Activated CD4-positive, alpha-beta memory T cell treated with anti-CD3 and anti-CD28 coated beads, Interleukin-2, amount 10 ng/mL, durations not matched to agents 7 days and 5 days (primary cell): ENCODE measurements around the gene EXOC3L4. TPM values are rescaled to one million over a fixed set of nuclear protein-coding genes. Genes with fewer than 3 reads are reported as not detected.

Source experiments
- CTCF ChIA-PET: fragments of 350-600 bp; sonication (Branson Sonifier 250); formaldehyde crosslinking; loops from one replicate; lab custom pipeline; 2021; ENCODE audit warnings: antibody characterized with exemption, inconsistent platforms; lab: Charles Lee
- POLR2A ChIA-PET: fragments of 350-600 bp; sonication (Branson Sonifier 250); formaldehyde crosslinking; loops from one replicate; lab custom pipeline; 2021; ENCODE audit warnings: antibody characterized with exemption; lab: Charles Lee
- DNase-seq: peaks from one replicate; pipeline ENCODE4 v3.0.0-alpha.2; 2020
- H3K27ac Mint-ChIP-seq: one replicate; pipeline ENCODE4 v1.8.0; 2021; ENCODE audit warnings: mild to moderate bottlenecking, mixed read lengths
- H3K27me3 Mint-ChIP-seq: one replicate; pipeline ENCODE4 v1.8.0; 2021; ENCODE audit warnings: mixed read lengths
- H3K36me3 Mint-ChIP-seq: one replicate; pipeline ENCODE4 v1.8.0; 2021; ENCODE audit warnings: low read depth, mixed read lengths
- H3K4me1 Mint-ChIP-seq: one replicate; pipeline ENCODE4 v1.8.0; 2021; ENCODE audit warnings: mixed read lengths
- H3K4me3 Mint-ChIP-seq: one replicate; pipeline ENCODE4 v1.8.0; 2021; ENCODE audit warnings: mild to moderate bottlenecking, mixed read lengths
- H3K9me3 Mint-ChIP-seq: one replicate; pipeline ENCODE4 v1.8.0; 2021; ENCODE audit warnings: mixed read lengths
- total RNA-seq, 2 experiments: library from RNA; stranded (reverse); gene quantifications; one replicate each; pipeline ENCODE4 v1.2.3, GENCODE V29; 2021

The EXOC3L4 gene
- total RNA-seq, 2 experiments from 2014 or later, result not detected

DNA sequence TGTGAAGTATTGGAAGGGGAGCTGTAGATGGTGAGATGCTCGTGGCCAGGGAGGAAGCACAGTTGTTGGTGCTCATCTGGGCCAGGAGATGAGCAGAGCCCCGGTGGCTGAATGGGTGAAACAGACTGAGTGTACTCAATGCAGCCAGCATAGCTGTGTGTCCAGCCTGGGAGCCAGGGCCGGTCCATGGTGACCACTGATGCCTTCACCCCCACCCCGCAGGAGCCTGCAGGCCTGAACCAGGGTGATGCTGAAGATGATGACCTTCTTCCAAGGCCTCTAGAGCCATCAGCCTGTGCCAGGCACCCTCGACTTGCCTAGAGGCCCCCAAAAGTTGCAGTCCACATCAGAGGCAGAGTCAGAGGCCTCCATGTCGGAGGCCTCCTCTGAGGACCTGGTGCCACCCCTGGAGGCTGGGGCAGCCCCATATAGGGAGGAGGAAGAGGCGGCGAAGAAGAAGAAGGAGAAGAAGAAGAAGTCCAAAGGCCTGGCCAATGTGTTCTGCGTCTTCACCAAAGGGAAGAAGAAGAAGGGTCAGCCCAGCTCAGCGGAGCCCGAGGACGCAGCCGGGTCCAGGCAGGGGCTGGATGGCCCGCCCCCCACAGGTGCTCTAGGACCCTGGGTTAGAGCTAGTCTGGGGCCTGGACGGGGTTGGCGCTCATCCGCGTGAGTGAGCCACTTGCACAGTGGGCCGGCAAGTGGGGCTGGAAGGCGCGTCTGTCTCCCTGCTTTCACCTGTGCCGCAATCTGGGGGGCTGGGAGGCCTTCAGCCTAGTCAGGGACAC lies 31.8 kb downstream of the EXOC3L4 start:
- H3K9me3 Mint-ChIP-seq, result no peaks in the 10 kb centered on the region
- H3K36me3 Mint-ChIP-seq, result no peaks in the 10 kb centered on the region
- H3K27ac Mint-ChIP-seq, result no peak overlapping the region
- H3K27me3 Mint-ChIP-seq, result peaks cover 15% of the 10 kb centered on the region
- no peak for DNase-seq
- peaks cover 2% of the 10 kb centered on the region for H3K4me1 Mint-ChIP-seq
- CTCF ChIA-PET, result no interaction called here
- POLR2A ChIA-PET, result no interaction called here
- H3K4me3 Mint-ChIP-seq, result no peak overlapping the region

DNA sequence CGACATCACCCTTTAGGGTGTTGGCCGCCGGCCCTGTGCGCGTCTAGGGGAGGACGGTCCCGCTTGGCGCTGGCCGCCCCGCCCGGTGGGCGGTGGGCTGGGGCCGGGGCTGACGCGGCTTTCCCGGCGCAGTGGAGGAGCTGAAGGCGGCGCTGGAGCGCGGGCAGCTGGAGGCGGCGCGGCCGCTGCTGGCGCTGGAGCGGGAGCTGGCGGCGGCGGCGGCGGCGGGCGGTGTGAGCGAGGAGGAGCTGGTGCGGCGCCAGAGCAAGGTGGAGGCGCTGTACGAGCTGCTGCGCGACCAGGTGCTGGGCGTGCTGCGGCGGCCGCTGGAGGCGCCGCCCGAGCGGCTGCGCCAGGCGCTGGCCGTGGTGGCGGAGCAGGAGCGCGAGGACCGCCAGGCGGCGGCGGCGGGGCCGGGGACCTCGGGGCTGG lies 32.4 kb downstream of the EXOC3L4 start:
- ChIA-PET CTCF (no interaction called here), POLR2A (no interaction called here)
- no peaks in the 10 kb centered on the region for H3K36me3 Mint-ChIP-seq
- H3K9me3 Mint-ChIP-seq, result no peaks in the 10 kb centered on the region
- H3K4me3 Mint-ChIP-seq, result no peak overlapping the region
- H3K4me1 Mint-ChIP-seq, result peaks cover 2% of the 10 kb centered on the region
- H3K27ac Mint-ChIP-seq, result no peak overlapping the region
- H3K27me3 Mint-ChIP-seq, result peaks cover 11% of the 10 kb centered on the region
- no peak for DNase-seq

DNA sequence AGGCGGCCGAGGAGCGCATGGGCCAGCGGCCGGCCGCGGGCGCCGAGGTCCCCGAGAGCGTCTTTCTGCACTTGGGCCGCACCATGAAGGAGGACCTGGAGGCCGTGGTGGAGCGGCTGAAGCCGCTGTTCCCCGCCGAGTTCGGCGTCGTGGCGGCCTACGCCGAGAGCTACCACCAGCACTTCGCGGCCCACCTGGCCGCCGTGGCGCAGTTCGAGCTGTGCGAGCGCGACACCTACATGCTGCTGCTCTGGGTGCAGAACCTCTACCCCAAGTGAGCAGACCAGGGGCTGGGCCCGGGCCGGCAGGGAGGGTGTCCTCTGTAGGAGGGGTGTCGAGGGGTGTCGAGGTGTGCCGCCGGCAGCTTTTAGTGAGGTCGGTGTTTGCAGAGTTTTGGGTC lies 32.8 kb downstream of the EXOC3L4 start:
- no peak for DNase-seq
- ChIA-PET CTCF (no interaction called here), POLR2A (no interaction called here)
- Mint-ChIP-seq H3K27ac (no peak overlapping the region), H3K9me3 (no peaks in the 10 kb centered on the region), H3K27me3 (peaks cover 7% of the 10 kb centered on the region), H3K36me3 (no peaks in the 10 kb centered on the region), H3K4me3 (no peak overlapping the region), H3K4me1 (peaks cover 2% of the 10 kb centered on the region)

DNA sequence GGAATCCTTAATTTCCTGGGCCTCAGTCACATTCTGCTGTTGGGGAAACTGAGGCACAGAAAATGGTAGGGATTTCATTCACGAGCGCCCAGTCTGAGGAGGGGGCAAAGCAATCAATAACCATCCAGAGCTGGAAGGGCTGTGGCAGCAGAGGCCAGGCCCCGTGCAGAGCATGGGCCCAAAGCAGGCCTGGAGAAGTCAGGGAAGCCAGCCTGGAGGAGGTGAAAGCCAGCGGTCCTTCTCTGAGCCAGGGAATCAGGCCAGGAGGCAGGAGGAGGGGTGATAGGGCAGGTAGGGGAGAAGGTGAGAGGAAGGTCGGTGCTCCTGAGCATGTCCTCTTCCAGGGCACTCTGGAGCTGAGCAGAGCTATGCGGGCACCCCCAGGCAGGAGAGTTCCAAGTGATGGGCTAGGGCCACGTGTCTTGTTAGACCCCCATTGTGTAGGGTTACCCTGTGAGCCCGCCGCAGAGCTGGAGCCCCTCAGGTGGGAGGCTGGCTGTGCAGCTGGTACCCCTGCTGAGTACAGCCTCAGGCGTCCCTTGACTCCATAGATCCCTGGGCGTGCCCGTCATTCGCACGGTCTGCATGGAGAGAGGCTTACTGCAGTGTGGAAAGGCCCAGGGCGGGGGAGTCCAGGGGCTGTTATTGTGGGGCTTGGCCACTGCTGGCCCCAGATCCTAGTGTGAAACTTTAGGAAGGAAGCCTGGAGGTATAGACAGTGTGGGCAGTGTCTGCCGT lies 33.5 kb downstream of the EXOC3L4 start:
- POLR2A ChIA-PET, result no interaction called here
- Mint-ChIP-seq H3K4me3 (no peak overlapping the region), H3K27ac (no peak overlapping the region), H3K4me1 (peaks cover 2% of the 10 kb centered on the region), H3K9me3 (no peaks in the 10 kb centered on the region), H3K36me3 (no peaks in the 10 kb centered on the region), H3K27me3 (peaks cover 6% of the 10 kb centered on the region)
- DNase-seq, result no peak
- CTCF ChIA-PET, result no interaction called here

DNA sequence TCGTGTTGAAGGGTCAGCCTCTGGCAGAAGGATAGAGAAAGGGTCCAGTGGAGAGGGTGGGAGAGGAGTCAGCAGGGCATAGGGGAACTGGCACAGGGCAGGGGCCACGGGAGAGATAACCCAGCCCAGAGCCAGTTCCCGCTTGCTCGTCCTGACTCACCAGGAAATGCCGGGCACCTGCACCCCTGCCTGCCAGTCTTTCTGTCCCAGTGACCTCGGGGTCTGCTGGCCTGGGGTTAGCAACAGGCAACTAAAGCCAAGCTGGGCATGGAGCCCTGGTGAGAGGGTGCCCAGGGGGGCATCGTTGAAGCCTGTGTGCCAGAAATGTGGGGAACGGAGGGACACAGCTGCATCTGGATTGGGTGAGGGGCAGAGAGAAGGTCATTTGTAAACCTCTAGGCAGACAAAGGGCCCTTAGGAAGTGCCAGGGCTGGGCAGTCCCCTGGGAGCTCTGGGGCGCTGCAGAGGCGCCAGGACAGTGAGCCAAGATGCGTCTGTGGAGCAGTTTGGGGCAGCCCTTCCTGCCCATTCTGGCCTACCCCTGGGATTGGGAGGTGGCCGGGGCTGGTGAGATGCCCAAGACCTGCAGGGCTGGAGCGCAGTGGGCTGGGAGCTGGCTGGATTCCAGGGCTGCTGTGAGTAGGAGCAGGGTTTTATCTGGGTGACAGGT lies 34.2 kb downstream of the EXOC3L4 start:
- DNase-seq, result no peak
- POLR2A ChIA-PET, result no interaction called here
- CTCF ChIA-PET, result no interaction called here
- Mint-ChIP-seq H3K27ac (no peak overlapping the region), H3K4me1 (peaks cover 2% of the 10 kb centered on the region), H3K9me3 (no peaks in the 10 kb centered on the region), H3K27me3 (peaks cover 6% of the 10 kb centered on the region), H3K4me3 (no peak overlapping the region), H3K36me3 (no peaks in the 10 kb centered on the region)

DNA sequence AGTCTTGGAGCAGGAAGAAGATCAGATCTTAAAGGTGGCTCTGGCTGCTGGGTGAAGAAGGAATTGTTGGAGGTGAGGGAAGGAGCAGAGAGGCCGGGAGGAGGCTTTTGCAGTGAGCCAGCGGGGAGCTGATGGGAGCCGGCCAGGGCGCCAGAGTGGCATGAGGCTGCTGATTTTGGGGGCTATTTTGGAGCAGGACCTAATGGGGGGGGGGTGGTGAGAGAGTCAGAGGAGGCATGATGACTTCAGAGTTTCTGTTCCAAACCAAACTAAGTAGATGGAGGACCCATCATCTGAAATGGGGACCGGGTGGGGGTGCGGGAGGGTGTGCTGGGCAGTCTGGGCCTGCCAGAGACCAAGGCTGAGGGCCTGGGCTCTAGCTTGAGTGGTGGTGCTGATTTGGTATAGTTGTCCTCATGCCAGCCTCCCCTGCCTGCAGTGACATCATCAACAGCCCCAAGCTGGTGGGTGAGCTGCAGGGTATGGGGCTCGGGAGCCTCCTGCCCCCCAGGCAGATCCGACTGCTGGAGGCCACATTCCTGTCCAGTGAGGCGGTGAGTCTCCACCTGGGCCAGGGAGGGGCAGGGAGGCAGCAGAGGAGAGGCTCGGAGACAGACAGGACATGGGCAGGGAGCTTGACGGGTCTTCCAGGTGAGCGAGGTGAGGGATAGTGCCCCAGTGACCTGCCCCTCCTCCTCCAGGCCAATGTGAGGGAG lies 34.9 kb downstream of the EXOC3L4 start:
- H3K4me3 Mint-ChIP-seq, result no peak overlapping the region
- H3K9me3 Mint-ChIP-seq, result no peaks in the 10 kb centered on the region
- H3K4me1 Mint-ChIP-seq, result no peaks in the 10 kb centered on the region
- no peak for DNase-seq
- CTCF ChIA-PET, result interaction anchor here (1.1 kb wide), 1 partner anchor 24 kb away, joined by 3 read pairs; no protein-coding TSS in a partner anchor
- H3K36me3 Mint-ChIP-seq, result no peaks in the 10 kb centered on the region
- H3K27ac Mint-ChIP-seq, result no peak overlapping the region
- H3K27me3 Mint-ChIP-seq, result no peaks in the 10 kb centered on the region
- POLR2A ChIA-PET, result no interaction called here

DNA sequence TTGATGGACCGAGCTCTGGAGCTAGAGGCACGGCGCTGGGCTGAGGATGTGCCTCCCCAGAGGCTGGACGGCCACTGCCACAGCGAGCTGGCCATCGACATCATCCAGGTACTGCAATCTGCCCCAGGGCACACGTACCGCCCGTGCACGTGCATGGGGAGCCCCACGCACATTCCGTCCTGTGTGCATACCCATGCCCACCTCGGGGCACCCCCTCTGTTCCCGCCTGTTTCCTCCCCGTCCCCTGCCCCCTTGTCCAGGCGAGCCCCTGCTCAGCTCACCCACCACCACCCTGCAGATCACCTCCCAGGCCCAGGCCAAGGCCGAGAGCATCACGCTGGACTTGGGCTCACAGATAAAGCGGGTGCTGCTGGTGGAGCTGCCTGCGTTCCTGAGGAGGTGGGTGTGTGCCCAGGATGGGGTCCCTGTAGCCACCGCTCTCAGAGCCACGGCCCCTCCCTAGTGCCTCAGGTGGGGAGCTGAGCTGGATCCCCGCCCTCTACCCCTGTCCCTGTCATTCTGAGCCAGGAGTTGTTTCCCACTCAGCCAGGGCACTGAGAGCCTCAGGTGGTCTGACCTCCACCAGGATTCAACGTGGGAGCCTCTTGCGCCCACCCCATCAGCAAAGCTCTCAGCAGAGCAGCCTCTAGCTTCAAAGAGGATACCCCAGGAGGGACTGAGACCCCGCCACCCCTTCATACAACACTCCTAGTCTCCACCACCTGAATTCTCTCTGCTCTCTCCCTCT lies 35.7 kb downstream of the EXOC3L4 start:
- Mint-ChIP-seq H3K27me3 (no peaks in the 10 kb centered on the region), H3K4me3 (no peak overlapping the region), H3K4me1 (no peaks in the 10 kb centered on the region), H3K27ac (no peak overlapping the region), H3K36me3 (no peaks in the 10 kb centered on the region), H3K9me3 (no peaks in the 10 kb centered on the region)
- CTCF ChIA-PET, result interaction anchor here (1.1 kb wide), 1 partner anchor 25 kb away, joined by 3 read pairs; no protein-coding TSS in a partner anchor
- DNase-seq, result no peak
- POLR2A ChIA-PET, result no interaction called here

DNA sequence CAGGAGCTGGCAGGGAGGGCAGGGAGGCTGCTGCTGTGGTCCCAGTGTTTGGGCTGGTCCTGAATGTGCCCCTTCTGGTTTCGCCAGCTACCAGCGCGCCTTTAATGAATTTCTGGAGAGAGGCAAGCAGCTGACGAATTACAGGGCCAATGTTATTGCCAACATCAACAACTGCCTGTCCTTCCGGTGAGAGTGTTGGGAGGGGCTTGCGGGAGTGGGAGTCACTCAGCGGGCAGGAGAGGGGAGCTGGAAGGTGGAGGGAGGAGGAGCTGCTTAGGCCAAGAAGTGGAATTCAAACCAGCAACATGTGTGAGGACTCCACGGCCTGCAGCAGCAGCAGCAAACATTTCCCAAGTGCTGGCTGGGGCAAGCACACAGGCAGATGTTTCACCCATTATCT lies 36.4 kb downstream of the EXOC3L4 start:
- H3K36me3 Mint-ChIP-seq, result no peaks in the 10 kb centered on the region
- CTCF ChIA-PET, result no interaction called here
- H3K27me3 Mint-ChIP-seq, result no peaks in the 10 kb centered on the region
- H3K4me3 Mint-ChIP-seq, result no peak overlapping the region
- DNase-seq, result no peak
- H3K9me3 Mint-ChIP-seq, result no peaks in the 10 kb centered on the region
- POLR2A ChIA-PET, result no interaction called here
- H3K27ac Mint-ChIP-seq, result no peak overlapping the region
- no peaks in the 10 kb centered on the region for H3K4me1 Mint-ChIP-seq

DNA sequence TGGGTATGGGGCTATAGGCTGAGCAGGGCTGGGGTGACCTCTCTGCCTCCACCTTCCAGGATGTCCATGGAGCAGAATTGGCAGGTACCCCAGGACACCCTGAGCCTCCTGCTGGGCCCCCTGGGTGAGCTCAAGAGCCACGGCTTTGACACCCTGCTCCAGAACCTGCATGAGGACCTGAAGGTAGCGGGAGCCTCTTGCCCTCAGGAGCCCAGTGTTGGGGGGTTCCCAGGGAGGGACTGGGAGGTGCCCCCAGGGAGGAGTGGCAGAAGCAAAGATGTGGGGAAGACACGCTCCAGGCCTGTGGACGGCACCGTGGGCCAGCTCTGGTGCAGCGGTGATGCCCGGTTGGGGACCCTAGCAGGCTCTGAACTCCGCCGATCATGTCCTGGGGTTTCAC lies 37.1 kb downstream of the EXOC3L4 start:
- no peak overlapping the region for H3K27ac Mint-ChIP-seq
- no peaks in the 10 kb centered on the region for H3K27me3 Mint-ChIP-seq
- no peaks in the 10 kb centered on the region for H3K36me3 Mint-ChIP-seq
- CTCF ChIA-PET, result no interaction called here
- POLR2A ChIA-PET, result no interaction called here
- no peak overlapping the region for H3K4me3 Mint-ChIP-seq
- H3K9me3 Mint-ChIP-seq, result no peaks in the 10 kb centered on the region
- H3K4me1 Mint-ChIP-seq, result no peaks in the 10 kb centered on the region
- DNase-seq, result no peak

DNA sequence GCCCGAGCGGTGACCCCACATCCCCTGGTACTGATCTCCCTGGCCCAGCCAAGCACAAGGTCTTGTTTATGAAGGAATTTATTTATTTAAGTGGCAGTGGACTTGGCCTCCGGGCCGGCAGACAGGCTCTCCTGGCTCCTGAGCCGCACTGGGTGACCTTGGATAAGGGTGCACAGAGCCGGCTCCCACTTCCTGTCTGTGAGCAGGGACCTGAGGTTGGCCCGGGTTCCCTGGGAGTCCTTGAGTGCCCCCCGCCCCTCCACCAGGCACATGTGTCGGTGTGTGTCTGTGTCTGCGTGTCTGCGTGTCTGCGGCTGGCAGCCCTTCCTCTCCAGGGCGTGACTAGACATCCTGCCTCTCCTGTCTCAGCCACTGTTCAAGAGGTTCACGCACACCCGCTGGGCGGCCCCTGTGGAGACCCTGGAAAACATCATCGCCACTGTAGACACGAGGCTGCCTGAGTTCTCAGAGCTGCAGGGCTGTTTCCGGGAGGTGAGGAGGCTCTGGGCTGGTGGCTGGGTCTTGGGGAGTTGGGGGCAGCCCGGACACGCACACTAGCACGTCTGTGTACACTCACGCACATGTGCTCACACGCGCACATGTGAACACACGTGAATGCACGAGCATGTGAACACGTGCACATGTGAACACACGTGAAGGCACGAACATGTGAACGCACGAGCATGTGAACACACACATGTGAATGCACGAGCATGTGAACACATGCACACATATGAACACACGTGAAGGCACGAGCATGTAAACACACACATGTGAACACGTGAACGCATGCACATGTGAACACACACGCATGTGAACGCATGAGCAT lies 38.1 kb downstream of the EXOC3L4 start:
- no peaks in the 10 kb centered on the region for H3K27me3 Mint-ChIP-seq
- ChIA-PET CTCF (no interaction called here), POLR2A (no interaction called here)
- no peak overlapping the region for H3K4me3 Mint-ChIP-seq
- H3K9me3 Mint-ChIP-seq, result no peaks in the 10 kb centered on the region
- no peaks in the 10 kb centered on the region for H3K4me1 Mint-ChIP-seq
- DNase-seq, result no peak
- no peaks in the 10 kb centered on the region for H3K36me3 Mint-ChIP-seq
- H3K27ac Mint-ChIP-seq, result no peak overlapping the region

DNA sequence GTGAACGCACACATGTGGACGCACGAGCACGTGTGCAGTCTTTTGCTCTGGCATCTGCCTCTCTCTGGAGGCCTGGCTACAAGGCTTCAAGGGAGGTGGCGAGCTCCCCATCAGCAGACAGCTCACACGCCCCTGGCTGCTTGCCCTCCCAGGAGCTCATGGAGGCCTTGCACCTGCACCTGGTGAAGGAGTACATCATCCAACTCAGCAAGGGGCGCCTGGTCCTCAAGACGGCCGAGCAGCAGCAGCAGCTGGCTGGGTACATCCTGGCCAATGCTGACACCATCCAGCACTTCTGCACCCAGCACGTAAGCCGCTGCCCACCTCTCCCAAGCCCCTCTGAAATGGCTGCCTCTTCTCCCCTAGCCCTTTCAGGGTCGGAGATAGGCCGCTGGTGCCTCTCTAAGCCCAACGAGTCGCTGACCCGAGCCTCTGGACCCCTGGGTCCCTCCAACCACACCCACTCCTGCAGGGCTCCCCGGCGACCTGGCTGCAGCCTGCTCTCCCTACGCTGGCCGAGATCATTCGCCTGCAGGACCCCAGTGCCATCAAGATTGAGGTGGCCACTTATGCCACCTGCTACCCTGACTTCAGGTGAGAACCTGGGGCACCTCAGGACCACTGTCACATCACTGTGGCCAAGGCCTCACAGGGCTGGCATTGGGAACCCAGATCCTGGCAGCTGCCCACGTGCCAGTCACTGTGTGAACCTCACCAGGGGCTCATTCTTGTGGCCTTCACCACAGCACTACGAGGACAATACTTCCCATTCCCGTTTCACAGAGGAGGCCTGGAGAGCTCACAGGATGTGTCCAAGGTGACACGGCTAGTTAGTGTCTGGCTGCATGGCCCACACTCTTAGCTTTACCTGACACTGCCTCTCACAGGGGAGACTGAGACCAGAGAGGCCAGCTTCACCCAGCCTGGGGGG lies 39.0 kb downstream of the EXOC3L4 start:
- no peak overlapping the region for H3K27ac Mint-ChIP-seq
- H3K36me3 Mint-ChIP-seq, result no peaks in the 10 kb centered on the region
- no peaks in the 10 kb centered on the region for H3K27me3 Mint-ChIP-seq
- CTCF ChIA-PET, result no interaction called here
- no peak for DNase-seq
- no peak overlapping the region for H3K4me3 Mint-ChIP-seq
- H3K9me3 Mint-ChIP-seq, result no peaks in the 10 kb centered on the region
- H3K4me1 Mint-ChIP-seq, result no peaks in the 10 kb centered on the region
- POLR2A ChIA-PET, result no interaction called here
